ENCODE measurements around the gene EDIL3.
"Not testable (repeated sequence)": the region's sequence is repeated elsewhere in the genome, so short reads cannot be mapped to it uniquely, and the experiment has no call there.

Gene EDIL3

DNA sequence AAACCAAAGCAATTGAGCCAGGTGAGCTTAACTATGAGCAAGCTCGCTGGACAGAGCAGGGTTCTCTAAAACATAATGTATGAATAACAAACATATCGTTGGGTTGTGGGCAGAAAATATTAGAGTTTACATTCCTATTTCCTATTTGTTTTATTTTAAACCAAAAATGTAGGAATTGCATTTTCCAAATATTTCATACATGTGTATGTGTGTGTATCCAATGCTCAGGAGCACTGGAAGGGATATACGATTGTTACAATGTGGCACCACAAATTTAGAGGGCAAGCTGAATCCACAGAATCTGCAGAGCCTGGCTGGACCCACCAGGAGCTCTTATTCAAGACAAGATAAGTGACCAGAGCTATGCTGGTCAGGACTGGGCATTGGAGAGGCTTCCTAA lies 338.7 kb downstream of the EDIL3 start:
- FAIRE-seq = no peak

DNA sequence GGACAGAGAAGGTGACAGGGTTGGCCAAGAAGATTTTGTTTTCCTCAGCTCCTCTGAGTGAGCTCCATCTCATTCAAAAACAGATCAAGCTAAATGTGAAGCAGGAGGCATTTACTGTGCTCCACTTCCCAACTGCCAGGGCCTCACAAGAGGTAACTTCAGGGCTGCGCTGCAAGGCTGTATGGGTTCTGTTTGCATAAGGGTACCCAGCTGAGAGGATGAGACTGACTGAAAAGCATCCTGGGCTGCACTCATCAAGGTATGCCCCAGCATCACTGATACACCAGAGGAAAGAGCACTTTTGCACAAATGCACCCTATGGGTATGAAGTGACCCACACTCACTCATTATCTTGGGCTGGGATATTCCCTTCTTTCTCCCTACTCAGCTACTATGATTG lies 347.8 kb downstream of the EDIL3 start:
- FAIRE-seq = no peak

DNA sequence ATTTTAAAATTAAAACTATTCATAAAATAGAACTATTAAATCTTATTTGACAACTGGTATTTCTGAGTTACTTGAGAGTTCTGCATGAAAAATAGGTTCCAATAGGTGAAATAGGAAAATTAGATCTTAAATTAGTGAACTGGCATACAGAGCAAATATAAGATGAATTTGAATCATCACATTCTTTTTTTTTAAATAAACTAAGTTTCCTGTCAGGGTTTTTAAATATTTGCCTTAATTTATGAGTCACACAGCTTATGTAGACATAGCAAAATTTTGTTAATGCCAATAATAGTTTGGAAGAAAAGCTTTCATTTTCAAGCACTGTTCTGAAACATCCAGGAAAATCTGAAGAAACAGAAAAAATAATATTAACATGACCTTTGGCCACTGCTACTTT lies 352.4 kb downstream of the EDIL3 start:
- no peak for FAIRE-seq

DNA sequence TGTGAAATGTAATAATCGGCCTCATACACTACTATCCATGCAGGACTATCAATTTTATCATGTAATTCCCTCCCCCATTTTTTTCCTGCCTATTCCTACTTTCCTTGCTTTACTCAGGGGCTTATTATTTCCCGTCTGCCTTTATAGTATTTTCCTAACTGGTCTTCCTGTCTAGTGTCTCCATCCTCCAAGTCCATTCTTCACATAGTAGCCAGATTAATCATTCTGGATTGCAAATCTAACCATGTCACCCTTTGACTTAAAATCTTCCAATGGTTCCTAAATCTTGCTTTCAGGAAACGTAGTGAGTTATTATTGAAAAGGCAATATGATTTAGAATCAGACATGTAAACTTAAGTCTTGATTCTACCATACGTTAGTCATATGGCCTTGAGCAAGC lies 356.6 kb downstream of the EDIL3 start:
- no peak for FAIRE-seq

DNA sequence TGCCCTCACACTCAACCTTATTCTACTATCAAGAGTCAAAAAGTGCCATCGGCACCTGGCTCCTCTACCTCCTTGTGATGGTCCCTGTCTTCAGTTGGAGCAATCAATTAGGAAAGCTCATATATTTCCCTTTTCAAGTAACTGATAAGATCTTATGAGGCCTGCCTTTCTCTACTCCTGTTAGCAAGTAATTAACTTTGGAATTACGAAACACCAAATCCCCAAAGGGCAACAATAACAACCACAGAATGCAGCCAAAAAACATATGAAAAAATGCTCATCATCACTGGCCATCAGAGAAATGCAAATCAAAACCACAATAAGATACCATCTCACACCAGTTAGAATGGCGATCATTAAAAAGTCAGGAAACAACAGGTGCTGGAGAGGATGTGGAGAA lies 366.2 kb downstream of the EDIL3 start:
- not testable (repeated sequence) for FAIRE-seq

DNA sequence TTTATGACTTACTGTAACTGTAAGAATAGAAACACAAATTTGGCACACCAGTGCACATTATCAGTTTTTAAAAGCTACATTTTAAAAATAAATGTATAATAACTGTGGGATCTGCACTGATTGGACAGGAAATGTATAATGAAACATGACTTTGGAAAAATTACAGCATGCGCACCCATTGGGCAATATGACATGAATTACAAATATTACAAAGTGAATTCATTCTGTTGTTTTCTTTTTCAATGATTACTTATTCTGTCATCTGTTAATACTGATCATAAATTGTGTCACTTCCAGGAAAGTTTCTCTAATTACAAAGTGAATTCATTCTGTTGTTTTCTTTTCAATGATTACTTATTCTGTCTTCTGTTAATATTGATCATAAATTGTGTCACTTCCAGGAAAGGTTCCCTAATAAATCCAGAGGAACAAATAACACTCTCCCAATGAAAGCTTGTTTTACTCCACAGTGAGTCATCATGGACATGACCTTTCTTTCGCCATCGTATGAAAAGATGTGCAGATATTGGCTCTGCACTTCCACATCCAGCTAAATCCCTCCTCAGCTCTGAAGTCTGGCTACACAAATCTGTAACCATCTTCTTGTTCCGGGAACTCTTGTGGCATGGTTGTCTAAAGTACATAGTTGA lies 367.0 kb downstream of the EDIL3 start:
- no peak for FAIRE-seq

DNA sequence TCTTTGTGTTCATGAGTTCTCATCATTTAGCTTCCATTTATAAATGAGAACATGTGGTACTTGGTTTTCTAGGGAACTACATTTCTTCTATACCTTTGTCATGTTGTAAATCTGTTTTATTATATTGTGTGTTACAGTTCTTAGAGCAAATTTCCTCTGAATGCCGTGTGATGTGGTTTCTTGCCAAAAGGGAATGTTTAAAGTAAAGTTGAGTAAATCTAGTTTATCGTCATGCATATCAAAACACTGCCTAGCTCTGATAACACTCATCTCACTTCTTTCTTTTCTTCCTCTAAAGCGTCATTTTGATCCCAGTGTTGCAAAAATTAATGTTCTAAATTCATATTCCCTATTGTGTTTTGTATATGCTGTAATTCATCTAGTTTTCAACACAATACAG lies 368.6 kb downstream of the EDIL3 start:
- no peak for FAIRE-seq

DNA sequence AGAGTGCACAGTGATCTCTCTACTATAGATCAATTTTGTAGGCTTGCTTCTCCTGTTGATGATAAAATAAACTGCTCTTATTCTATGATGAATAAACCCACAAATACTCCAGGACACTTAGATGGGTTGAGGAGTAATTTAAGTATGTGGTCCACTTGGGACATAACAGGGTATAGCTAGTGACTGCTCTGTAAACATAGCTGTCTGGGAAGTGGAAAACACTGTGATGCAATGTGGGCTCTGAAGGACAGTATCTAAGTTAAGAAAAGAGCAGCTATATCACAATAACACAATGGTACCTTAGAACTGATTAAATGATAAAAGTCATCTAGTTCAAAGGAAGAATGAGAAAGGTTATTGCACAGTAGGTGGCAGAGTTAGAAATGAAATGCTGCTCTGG lies 369.7 kb downstream of the EDIL3 start:
- FAIRE-seq = no peak

DNA sequence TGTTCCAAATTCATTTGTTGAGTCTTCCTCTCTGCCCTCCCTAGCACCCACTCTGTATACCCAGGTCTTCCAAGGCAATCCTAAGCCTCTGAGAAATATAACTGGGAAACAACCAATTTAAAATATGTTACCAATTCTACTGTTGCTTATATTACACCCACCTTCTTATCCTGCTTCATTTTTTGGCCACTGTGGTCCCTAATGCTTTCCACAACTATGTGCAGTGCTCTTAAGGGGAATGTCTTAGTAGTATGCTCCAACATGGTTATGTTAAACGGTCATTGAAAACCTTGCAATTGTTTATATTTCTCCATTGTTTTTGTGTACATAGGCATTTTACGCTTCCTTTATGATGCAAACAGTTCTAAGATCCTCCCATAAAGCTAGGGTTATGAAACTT lies 390.9 kb downstream of the EDIL3 start:
- FAIRE-seq = no peak

DNA sequence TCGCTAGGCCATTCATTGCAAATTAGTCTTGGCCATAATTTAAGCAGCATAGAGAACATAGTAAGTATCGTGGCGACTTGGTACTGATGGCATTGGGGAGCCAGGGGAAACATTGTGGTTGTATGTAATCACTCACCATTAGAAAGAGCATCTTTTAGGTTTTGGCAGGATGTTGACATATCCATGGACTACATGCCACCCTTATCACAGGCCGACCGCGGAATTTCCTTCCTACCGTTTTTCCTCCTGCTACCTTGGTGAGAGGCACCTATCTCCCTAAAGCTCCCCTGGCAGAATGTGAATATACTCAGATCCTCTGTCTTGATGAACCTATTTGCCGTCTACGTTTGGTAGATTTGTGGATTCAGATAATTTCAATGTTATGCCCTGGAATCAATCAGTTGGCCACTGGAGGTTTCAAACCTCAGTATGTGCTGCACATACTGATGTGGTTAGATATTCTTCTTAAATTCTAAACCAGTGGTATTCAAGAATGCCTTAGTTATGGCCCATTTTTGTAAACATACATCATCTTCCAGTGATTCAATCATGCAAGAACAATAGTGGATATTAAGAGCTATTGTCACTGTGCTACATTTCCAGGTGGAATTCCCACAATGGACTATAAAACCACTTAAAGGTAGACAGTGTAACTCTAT lies 393.0 kb downstream of the EDIL3 start:
- no peak for FAIRE-seq

DNA sequence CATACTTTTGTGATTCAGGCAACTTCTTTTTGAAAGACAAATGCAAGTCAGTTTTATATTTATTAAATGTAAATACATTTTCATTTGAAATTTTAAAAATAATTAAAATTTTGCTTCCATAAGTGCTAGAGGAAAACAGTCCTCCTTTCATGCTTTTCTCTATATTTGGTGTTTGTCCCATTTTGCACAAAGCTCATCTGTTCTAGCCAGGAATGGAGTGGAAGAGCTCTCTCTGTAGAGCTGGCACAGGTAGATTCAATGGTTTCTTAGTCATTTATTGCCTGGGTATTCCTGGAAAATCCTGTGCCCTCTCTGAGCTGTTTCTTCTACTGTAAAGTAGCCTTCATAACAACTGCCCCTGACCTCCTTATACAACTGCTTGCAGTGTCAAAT lies 396.4 kb downstream of the EDIL3 start:
- FAIRE-seq = no peak

DNA sequence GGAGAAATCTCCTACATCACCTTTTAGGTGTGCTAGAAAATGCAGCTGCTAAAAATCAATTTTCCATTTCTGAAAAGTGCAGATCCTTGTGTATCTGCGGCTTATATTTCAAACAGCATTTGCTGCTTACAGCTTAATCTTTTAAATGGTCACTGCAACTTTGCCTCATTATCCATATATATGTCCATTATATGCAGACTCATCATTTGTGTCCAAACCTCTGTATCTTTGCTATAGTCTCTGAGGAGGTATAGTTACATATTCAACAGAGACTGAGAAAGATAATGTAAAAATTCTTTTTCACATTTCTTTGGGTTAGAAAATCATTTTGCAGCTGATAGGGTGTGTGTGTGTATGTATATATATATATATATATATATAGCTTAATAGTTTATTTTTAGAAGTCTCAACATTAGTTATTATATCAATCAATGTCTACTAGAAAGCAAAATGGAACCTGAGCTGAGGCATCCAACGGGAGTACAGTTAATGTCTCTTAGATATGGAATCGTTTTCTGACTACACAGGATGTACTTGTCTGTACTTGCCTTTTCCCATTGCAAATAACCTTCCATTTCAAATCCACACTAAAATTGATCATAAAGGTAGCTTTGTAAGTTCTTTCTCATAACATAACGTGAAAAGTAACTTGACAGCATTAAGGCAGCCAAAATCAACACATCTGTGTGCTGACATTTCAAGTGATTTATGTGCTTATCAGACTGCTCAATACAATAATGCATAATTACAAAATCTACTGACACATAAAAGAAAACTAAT lies 397.0 kb downstream of the EDIL3 start:
- no peak for FAIRE-seq

DNA sequence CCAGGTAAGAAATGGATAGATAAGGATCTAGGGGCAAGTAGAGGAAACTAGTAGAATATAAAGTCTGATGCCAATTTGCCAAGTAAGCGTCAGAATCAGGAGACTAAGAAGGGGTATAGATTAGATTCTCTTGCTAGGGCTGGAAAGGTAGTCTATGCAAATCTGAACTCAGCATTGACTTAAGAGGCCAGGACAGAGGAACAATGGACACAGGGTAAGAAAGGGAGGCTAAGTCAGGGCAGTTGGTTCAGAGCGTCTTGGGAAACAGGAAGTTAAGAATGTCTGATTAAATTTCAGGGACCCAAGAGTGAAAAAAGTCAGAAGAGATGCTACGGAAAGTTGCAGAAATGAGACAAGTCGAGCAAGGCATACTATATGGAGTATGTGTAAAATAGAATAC lies 400.8 kb downstream of the EDIL3 start:
- FAIRE-seq = no peak

DNA sequence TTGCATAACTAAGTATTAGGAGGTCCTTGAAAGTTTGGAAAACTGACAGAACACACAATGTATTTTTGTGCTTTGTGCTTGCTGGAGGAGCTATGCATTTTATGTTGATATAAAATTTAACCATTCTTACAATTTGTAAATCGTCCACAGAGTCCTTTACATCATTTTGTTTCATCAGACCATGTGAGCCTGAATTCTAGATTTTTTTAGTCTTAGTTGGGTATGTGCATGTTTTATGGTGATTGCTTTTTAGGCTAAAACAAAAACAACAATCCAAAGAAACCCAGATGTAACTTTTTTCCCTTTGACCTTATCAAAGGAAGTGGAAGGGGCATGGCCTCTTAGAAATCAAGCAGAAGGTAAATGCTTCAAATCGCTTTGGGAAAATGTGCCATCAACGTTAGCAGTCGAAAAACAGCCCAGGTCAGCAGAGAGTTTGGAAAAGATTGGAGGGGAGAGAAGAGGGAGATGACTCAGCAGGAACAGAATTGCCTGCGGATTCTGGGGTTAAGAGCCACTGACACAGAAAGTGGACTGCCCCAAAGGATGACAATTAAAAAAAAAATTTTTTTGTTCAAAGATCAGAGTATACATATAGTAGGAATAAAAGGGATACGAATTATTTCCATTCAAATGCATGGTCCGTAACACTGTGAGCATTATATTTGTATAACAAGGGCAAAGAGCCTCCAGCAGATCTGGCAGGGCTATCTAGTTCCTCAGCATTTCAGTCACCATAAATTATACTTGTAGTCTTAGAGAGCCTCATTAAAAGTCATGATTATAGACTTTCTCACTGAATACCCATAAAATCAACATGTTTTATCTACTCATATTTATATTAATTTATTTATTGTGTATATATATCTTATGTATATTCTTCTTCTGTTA lies 410.5 kb downstream of the EDIL3 start:
- FAIRE-seq = no peak

DNA sequence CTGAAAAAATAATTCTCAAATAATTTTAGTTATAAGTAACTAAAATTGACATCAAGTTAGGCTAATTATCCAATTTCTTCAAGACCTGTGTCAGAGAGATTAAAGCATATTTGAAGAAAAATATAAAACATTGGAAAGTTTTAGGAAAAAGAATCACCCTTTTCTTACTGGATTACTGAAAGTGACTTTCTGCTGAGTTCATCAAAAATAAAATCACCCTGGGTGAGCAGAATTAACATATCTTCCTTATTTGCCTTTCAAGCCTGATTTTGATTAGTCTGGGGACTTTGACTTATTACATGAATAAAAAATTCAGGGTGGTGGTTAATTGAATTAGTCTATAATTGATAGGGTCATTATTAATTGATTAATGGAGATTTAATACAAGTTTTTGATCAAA lies 411.8 kb downstream of the EDIL3 start:
- FAIRE-seq = no peak

DNA sequence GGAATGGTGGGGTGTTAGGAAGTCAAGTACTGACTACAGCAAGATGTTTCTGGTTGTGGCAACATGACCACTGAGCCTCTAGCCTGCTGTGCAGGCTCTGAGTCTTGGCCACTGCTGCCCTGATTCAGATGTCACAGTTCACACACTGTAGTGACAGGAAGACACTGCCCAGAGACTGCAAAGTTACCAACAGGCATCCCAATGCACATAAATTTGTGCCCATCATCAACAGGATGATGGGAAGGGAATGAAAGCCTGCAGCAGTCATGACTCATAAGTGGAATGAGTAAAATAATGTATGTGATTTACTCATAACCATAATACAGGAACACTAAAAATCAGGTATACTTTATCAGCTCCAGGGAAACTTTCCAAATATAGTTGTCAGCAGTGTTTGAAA lies 412.4 kb downstream of the EDIL3 start:
- FAIRE-seq = no peak

DNA sequence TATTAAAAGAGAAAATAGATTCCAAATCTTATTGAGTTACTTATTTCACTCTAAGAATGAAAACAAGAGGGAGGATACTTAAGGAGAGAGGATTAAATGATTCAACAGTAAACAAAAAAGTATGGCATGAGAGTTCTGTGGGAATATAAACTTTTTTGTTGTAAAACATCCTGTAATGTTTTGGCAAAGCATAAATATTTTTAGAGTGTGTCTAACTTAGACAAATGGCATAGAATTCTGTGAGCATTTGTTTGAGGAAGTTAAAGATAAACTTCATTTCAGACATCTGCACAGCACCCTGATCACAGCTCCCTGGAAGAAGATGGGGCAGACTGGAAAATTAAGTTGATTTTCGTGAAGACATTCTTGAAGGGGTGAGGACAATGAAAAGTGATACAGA lies 417.3 kb downstream of the EDIL3 start:
- no peak for FAIRE-seq

DNA sequence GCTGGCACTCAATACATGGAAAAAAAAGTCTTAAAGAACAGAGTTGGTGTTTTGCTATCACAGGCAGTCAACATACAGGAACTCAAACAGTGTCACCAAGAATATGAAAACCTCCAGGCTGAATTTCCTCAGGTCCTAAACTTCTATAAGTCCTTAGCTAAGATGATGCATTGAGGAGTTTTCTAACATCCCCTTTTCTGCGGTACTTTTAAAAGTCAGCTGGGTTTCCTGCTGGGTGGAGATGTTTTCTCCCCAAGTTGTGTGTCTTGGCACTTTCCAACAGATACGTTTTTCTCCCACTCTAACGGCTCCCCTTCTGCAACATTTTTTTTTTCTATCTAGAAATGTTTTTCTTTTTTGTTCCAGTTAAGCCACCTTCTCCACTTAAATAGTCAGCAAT lies 419.2 kb downstream of the EDIL3 start:
- FAIRE-seq = no peak

DNA sequence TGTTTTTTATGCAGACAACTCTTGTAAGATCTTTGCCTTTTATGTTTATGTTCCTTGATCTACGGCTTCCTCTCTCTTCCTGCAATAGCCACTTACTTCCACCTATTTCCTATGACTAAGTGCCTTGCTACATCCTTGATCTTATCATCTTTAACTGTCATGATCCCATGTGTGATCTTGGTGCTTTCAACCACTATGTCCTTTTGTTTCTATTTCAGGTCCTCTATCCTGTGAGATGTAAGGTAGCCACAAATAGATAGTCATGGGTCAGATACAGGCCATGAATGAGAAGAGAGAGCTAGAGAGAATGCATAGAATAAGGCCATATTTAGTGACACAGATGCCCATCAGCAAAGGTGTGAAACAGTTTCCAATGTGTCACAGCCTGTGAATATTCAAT lies 420.4 kb downstream of the EDIL3 start:
- no peak for FAIRE-seq

DNA sequence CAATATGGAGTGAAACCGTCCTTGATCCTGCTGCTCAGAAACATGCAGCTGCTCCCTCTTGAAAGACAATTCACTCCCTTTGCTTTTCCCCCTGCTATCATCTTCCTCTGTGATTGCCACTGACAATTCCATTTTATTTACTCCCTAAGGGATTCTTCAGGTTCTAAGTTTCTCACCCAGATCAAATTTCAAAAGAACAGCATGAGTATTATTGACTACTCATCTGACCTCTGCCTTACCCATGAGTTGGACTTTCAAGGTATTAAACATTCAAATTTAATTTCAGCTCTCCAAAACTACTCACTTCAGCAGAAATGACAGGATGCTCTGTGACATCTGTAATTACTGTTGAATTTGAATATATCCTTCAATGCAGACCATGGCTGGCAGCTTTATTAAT lies 427.5 kb downstream of the EDIL3 start:
- no peak for FAIRE-seq

DNA sequence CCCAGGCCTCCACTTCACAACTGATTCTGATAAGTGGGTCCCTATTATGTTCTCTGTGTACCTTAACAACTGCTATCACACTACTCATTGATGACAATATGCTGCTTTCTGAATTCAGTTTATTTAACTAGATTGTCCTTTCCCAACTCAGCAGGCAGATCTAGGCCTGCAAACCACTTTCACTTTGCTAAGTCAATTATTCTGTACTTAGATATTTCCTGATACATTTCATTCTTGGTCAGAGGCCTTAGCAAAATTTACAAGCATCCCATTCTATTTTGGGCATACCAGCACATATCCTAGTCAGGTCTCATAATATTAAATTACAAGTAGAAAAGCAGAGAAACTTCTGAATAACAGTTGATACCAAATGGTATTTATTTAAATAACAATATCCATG lies 428.3 kb downstream of the EDIL3 start:
- FAIRE-seq = no peak

DNA sequence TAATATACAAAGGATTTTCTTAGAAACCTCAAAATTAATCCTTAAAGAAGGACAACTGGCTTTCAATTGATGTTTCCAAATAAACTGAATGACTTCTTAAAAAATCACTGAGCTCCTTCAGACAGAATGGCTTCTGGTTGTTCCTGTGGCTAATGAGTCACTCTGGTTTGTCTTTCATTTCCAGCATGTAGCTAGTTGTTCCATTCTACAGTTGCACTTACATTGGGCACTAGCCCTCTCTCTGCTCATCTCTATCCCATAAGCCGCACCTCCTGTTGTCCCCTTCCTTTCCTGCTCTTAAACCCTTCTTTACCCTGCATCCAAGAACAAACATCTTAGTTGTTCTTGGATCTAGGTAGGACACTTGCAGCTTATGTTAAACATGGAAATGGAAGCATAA lies 428.8 kb downstream of the EDIL3 start:
- no peak for FAIRE-seq

DNA sequence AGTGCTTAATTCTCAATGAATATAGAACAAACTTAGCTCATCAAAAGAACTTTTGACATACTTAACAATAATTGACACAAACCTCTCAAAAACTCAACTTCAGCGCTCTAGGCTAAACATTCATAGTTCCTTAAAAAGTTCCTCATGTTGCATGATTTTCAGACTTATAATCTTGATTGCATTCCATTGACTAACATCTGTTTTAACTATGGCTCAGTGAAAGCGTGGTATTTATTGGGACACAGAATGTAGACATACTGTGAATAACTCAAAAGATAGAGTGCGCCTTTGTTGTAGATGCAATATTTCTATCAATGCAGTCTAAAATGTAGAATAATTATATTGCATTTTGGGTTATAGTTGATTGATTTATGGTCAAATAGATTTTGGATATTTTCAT lies 436.9 kb downstream of the EDIL3 start:
- no peak for FAIRE-seq

All from G401.6 (cell line).